ENCODE data around the gene TMEM272.
A peak's percentile ranks its signal among the peaks of the same experiment; 100 is the strongest.
"Not testable (repeated sequence)": the region's sequence is repeated elsewhere in the genome, so short reads cannot be mapped to it uniquely, and the experiment has no call there.

TMEM272 gene

GRCh38 chr13:51824712-51825111 is 20.3 kb downstream of the TMEM272 start:
- DNase-seq: not testable (repeated sequence)

- DNase-seq: no peak
Observed at GRCh38 chr13:51823863-51824262, 21.1 kb downstream of the TMEM272 start.

GRCh38 chr13:51823359-51823758 is 21.6 kb downstream of the TMEM272 start:
- no peak for DNase-seq

- no peak for DNase-seq
Observed at GRCh38 chr13:51822106-51822815, 22.7 kb downstream of the TMEM272 start.

GRCh38 chr13:51821606-51822005 is 23.4 kb downstream of the TMEM272 start:
- no peak for DNase-seq

GRCh38 chr13:51820016-51820597 is 24.9 kb downstream of the TMEM272 start:
- DNase-seq: no peak

GRCh38 chr13:51819544-51819943 is 25.4 kb downstream of the TMEM272 start:
- DNase-seq: no peak

- DNase-seq: no peak
Observed at GRCh38 chr13:51818781-51819511, 26.0 kb downstream of the TMEM272 start.

GRCh38 chr13:51818276-51818675 is 26.7 kb downstream of the TMEM272 start:
- no peak for DNase-seq

- DNase-seq: no peak
Observed at GRCh38 chr13:51817717-51818116, 27.3 kb downstream of the TMEM272 start.

GRCh38 chr13:51816604-51817249 is 28.2 kb downstream of the TMEM272 start:
- no peak for DNase-seq

- no peak for DNase-seq
Observed at GRCh38 chr13:51815848-51816247, 29.1 kb downstream of the TMEM272 start.

- DNase-seq: peak; percentile 36 to 60
Observed at GRCh38 chr13:51814825-51815650, 29.9 kb downstream of the TMEM272 start.

GRCh38 chr13:51814071-51814470 is 30.9 kb downstream of the TMEM272 start:
- no peak for DNase-seq

- DNase-seq: no peak
Observed at GRCh38 chr13:51811920-51812451, 33.0 kb downstream of the TMEM272 start.

- DNase-seq: no peak
Observed at GRCh38 chr13:51811046-51811445, 33.9 kb downstream of the TMEM272 start.

GRCh38 chr13:51808811-51809210 is 36.2 kb downstream of the TMEM272 start:
- DNase-seq: no peak

GRCh38 chr13:51807041-51807440 is 37.9 kb downstream of the TMEM272 start:
- DNase-seq: no peak

GRCh38 chr13:51806566-51806965 is 38.4 kb downstream of the TMEM272 start:
- no peak for DNase-seq

- DNase-seq: no peak
Observed at GRCh38 chr13:51805925-51806324, 39.1 kb downstream of the TMEM272 start.

GRCh38 chr13:51805313-51805712 is 39.7 kb downstream of the TMEM272 start:
- DNase-seq: no peak

All from NCI-H1930 (cell line).